Measurements from ENCODE around the gene GABRR3.

Gene GABRR3

GRCh38 chr3:97988784-97989568 lies 46.1 kb downstream of the GABRR3 start:
- DNase-seq, result no peak

GRCh38 chr3:97987306-97987705 lies 47.8 kb downstream of the GABRR3 start:
- no peak for DNase-seq

DNA sequence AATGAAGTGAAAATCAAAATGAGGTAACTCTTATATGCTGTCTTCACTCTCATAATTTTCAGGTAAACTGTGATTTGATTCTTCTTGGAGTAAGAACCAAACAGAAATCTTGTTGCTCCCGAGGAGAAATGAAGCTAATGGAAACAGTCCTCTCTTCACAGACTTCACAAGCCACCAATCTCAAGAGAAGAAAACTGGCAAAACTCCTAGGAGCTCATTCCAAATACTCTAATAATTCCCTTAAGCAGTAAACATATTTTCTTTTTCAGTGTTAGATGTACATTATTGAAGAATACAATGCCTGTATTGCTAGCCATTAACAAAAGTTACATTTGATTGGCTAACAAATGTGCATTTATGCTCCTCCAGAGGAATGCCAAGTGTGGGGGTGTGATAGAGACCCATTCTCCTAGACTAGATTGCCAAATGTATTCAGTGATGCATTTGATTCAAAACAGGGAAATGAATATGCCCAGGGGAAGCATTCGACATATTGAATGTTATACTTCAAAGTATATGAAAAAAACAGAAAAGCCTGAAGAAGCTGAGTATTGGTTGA lies 51.1 kb downstream of the GABRR3 start:
- no peak for DNase-seq

- no peak for DNase-seq
These were observed 53.2 kb downstream of the GABRR3 start for GRCh38 chr3:97981886-97982285.

- no peak for DNase-seq
These were observed 55.5 kb downstream of the GABRR3 start for GRCh38 chr3:97979610-97980009.

- no peak for DNase-seq
These were observed 59.6 kb downstream of the GABRR3 start for GRCh38 chr3:97975466-97975865.

- DNase-seq, result no peak
These were observed 60.1 kb downstream of the GABRR3 start for GRCh38 chr3:97974996-97975395.

GRCh38 chr3:97972976-97973375 lies 62.1 kb downstream of the GABRR3 start:
- DNase-seq, result no peak

DNA sequence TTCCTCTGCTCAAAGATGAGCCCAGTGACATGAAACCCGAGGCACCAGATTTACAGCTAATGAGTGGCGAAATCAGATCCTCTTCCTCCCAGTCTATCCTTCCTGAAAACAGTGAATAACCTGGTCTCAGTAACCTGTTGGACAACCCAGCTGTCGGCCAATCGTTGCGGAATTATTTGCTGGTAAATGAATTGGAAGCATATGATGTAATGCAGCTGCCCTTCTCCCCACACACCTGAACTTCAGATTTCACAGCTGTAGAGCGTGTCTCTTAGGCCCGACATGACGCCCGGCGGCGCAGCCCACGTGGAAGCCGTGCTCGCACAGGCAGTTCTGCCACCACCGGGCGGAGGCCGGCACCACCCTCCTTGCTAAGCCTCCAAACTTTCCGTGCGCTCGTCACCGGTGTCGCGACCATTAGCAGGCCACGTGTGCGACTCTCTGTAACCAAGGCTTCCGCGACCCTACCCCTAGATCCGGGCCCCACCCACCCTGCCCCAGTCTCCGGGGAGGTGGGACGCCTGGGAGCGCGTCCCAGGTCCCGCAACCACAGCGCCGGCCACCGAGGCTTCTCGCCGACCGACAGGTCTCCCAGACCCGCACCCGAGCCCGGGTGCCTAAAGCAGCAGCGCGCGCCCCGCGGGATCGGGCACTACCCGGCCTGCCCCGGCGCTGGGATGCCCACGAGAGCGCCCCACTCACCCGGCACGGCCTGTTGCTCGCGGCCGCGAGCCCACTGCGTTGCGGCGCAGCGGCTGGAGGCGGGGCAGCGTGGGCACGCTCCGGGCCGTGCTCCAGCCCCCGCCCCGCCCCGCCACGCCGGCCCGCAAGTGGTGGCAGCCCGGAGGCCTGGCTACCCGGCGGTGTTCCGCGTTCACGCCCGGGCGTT lies 63.2 kb downstream of the GABRR3 start, which contains the start of gene RIOX2:
TSS of gene RIOX2 (minus strand) at position 753 of the 889 bp plus-strand sequence. CDS start 4,838 bp downstream, outside the sequence.
- DNase-seq, result peak; percentile 82 to 85

DNA sequence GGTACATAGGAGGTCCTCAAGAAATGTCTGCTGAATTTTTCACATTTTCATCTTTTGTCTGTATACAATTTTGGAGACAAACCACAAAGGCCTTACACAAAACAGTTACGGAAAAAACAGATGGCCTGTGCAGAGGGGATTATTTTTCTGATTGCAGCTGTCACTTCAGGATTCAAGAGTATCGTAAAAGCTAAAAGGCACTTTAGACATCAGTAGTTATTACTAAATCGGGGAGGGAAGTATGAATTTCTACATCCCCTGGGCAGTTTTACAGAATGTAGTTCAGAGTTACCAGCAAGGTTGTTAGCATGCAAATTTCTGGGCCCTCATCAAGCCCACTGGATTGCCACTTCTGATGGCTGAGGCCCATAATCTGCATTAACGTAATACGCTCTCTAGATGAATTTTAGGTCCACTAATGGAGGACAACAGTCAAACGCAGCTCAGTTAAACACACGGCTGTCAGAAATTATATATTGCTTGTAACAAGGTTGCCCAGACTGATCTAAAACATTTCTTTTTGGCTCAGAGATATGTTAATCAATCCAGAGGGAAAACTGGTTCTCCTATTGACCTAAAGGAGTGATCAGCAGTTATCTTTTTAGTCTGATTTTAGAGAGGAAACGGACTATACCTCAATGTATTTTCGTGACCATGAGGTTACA lies 64.0 kb downstream of the GABRR3 start:
- no peak for DNase-seq

DNA sequence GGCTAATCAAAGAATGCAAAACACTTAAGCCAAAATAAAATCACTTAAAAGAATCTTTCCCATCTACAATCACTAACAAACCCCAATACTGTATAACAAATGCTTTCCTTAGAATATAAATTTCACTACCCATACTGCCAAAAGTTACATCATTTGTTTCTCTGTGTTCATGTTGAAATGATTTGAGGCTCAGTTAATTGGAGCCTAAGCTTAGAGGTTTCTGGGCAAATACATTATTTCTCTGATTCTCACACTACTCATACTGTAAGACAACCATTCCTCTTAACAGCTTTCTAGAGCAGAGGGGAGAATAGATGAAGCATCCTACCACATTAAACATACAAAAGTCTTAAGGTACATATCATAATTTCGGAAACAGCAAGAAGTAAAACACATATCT lies 65.0 kb downstream of the GABRR3 start:
- no peak for DNase-seq

DNA sequence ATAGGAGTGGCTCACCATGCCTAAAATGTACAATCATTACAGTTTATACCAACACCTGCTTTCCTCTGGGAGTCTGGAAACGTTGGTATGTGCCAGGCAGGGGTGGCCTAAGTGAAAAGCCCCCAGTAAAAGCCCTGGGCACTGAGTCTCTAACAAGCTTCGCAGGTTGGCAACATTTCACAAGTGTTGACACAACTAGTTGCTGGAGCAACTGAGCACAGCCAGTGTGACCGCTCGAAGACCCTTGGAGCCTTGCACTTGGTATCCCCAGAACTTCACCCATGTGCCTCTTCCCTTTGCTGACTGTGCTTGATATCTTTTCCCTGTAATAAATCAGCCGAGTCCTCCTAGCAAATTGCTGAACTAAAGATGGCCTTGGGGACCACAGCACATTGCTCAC lies 65.6 kb downstream of the GABRR3 start:
- DNase-seq, result no peak

DNA sequence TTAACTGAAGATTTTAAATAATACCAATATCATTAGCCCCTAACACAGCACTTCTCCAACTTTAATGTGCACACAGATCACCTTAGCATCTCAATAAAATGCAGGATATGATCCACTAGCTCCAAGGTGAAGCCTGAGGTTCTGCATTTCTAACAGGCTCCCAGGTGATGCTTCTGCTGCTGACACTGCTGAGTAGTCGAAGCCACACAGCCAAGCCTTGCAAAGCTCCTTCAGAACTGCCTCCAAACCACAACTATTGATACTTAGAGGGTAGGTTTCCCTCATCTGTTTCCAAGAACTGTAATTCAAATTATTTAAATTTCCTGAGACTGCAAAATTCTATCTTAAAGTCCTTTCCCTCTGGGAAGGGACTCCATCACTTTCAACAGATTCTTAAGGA lies 66.7 kb downstream of the GABRR3 start:
- no peak for DNase-seq

GRCh38 chr3:97967966-97968365 lies 67.1 kb downstream of the GABRR3 start:
- DNase-seq, result no peak

DNA sequence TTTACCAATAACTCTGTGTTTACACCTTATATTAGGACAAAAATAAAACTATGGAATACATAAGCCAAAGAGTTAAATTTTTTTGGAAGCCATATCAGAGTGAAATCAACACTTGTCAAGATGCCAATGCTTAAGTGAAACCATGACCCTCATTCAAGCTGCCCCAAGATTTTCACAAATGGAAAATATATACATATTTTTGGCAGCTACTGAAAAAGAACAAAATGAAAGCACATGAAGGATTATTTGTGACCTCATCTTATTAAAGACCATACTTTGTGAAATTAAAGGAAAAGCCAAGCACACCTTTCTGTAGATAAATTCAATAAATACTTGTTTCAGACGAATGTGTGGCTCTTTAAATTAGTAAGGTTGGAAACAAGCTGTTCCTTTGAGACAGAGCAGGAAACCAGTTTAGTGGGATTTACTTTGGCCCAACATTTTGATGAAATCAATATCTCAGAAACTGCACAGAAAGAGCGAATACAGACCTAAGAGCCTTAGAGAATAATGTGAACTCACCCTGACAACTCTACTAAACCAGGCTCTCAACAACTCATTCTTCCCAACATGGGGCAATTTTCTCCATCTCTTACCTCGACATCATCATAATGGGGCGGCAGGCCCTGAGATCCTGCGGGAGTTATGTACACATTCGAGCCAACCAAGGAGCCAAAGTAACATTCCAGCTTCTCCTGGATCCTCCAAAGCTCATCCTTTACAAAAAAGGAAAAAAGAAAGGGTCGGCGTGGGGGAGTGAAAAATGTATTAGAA lies 73.9 kb downstream of the GABRR3 start:
- no peak for DNase-seq

GRCh38 chr3:97960551-97960950 lies 74.6 kb downstream of the GABRR3 start:
- no peak for DNase-seq

DNA sequence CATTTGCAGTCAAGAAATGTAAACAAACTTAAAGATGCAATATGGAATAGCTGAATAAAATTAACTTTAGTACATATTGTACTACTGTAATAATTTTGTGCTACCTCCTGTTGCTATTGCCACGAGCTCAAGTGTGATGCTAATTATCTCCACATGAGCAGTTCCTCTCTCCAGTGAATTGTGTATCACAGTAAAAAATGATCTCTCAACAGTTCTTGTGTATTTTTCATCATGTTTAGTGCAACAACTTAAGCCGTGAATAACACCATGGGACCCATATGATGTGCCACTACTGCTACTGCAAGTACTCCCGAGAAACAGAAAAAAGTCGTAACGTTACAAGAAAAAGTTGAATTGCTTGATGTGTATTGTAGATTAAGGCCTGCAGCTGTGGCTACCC lies 75.2 kb downstream of the GABRR3 start:
- no peak for DNase-seq

- no peak for DNase-seq
These were observed 76.3 kb downstream of the GABRR3 start for GRCh38 chr3:97958796-97959195.

DNA sequence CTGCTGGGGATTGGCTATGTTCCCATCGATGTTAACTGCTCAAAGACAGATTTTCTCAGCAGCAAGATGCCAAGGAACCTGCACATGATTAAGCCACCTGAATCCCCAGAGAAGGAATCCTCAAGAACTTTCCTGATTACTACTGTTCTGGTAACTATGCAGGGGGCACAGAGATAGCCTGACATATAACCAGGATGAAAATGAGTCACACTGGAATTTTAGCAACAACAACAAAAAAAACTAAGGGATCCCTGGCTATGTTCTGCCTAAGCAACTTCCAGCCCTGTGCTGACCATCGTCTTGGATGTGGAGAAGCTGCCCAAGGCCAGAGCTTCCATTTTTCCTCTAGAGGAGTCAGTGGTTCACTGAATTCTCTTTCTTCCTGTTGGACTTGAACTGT lies 76.7 kb downstream of the GABRR3 start:
- no peak for DNase-seq

DNA sequence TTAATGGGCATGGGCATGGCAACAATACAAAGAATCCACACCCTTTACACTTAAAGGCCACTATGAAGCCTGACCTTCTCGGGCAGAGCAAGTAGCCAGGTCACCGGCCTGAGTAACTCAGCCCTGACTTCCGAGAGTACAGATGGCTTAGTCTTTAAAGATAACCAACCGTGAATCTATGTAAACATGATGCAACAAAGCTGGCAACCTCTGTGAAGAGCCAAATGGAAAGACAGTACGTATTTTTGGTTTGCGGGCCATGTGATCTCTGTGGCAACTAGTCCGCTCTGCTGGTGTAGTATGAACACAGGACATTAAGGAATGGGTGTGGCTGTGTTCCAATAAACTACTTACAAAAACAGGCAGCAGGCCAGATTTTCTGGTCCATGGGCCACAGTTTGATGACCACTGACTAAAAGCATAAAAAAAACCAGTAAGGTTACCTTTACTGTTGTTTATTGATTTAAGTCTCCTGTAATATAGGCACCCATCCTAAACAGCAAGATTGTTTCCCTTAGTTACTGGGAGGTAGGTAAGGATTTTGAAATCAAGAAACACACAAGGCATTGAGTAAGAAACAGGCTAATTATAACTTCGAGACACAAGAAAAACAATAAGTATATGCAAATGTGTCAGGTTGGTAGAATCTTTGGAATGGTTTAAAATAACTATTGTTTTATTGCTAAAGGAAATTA lies 77.4 kb downstream of the GABRR3 start:
- DNase-seq, result no peak

DNA sequence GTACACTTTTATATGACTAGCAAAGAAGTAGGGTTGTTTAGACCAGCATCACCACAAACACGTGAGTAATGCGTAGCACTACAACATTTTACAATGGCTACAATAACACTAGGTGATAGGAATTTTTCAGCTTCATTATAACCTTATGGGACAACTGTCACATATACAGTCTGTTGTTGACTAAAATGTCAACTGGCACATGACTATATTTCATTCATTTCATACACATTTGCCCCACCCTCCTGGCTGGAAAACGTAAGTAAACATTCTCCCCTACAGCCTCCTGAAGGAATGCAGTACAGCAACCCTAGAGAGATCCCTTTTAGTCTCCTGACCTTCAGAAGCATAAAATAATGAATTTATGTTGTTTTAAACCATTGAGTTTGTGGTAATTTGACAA lies 79.1 kb downstream of the GABRR3 start:
- DNase-seq, result no peak
